GM13977 (cell line): ENCODE data around the gene ELAVL4.

Experiments used
- DNase-seq: peaks from one replicate; pipeline ENCODE4 v3.0.0; 2012; ENCODE audit warnings: low spot score
- CTCF ChIP-seq: IDR thresholded peaks from 2 replicates; pipeline ENCODE4 v1.5.1; 2012; ENCODE audit warnings: mild to moderate bottlenecking, control low read depth; ENCODE audit not compliant: insufficient read depth; ENCODE audit errors: extremely low read depth, missing control alignments
- in situ Hi-C: fragments of 300-500 bp; cut with MboI; formaldehyde crosslinking; loops from one replicate; pipeline ENCODE4 v1.12.0; 2022; ENCODE audit warnings: low sequenced_read_pairs, low pct_unique_long_range_greater_than_20kb, mixed read lengths, inconsistent platforms; ENCODE audit not compliant: unreplicated experiment

Gene ELAVL4

DNA sequence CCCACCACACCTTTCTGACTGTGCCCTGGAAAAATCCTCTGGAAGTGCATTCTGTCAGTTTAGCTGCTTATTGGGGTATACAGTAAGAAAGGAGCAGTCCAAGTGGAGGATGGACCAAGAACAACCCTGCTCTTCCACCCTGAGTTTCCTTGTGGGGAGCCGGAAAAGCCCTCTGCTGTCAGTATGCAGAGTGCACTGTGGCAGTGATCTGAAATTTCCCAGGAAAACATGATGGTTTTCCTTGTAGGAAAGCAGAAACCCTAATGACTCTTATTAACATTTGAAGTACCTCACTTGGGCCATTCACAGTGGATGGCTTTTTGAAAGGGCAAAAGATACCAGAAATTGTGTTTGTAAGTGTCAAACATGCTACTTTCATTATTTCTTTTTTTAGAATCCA lies 20.5 kb downstream of the ELAVL4 start:
- DNase-seq = no peak
- TF ChIP-seq CTCF = no peak
- in situ Hi-C loops = no loop called here

DNA sequence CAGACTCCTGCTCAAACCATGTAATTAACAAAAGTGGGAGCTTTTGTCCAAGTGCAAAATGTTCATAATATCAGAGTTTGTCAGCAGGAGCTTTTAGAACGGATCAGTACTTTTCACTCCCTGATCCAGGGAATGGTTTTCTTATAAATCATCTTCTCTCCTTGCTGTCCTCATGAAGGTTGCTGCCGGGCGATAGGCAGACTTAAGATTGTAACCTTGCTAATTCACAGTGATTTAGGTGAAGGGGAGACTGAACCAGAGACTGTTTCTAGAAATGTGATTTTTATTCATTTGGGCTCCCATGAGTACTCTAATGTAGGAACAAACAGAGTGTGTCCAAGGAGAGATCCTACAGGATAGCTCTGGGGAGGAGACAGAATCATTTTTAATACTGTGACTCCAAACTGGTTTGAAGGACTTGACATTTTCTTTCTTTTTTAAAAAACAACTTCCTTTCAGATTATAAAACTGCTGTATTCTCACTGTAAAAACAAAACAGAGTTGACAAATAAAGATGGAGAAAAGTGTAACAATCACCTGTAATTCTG lies 23.7 kb downstream of the ELAVL4 start:
- DNase-seq = no peak
- TF ChIP-seq CTCF = no peak
- in situ Hi-C loops = no loop called here

DNA sequence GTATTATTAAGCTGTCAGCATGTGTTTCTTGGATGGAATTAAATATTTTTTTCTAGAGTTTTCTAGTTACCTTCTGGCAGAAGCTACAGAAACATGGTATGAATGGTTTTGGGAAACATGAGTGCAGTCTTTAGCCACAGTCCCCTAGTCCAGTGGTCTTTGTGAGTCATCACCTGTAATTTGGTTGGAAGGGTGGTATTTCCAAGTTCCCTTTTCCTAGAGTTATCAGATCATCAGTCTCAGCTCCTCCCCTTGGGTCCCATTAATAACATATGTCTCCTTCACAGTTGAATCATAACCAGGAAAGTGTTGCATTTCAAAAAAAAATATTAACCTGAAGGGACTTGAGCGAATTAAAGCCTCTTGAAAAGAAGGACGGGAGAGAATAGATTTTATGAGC lies 27.0 kb downstream of the ELAVL4 start:
- no peak for DNase-seq
- in situ Hi-C loops = no loop called here
- no peak for TF ChIP-seq CTCF

DNA sequence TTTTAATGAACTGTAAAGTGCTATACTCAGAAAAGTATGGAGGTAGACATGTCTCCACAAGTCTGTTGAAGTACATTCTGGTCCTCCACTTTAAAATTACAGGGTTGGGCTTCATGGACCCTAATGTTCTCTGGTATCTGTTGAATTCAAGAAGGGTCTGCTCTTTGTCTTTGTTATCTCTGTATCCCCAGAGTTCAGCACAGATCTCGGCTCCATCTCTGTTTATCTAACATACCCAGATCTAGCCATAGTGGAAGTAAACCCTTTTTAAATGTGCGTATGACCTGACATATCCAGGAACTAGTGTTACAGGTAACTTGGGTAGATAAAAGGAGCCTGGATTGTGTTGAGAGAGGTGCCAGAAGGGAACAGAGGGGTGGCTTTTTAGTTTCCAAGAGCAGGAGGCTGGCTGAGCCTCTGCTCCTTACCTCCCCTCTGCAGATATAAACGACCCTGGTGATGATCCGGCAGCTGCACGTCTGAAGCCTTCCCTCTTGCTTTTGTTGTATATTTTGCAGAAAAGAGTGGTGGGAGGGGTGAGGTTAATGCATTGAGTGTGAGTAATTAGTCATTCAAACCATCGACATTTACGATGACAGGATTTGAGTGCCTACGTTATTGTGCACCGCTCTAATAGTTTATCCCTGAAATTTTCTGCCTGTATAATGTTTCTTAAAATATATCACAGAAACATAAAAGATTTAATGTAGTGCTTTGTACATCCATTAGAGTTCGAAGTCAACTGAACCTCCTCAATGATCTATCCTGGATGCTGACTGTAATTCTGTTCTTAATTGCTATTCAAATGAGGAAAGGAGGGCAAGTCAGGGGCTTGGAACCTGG lies 30.8 kb downstream of the ELAVL4 start:
- no peak for TF ChIP-seq CTCF
- in situ Hi-C loops = no loop called here
- DNase-seq = no peak

DNA sequence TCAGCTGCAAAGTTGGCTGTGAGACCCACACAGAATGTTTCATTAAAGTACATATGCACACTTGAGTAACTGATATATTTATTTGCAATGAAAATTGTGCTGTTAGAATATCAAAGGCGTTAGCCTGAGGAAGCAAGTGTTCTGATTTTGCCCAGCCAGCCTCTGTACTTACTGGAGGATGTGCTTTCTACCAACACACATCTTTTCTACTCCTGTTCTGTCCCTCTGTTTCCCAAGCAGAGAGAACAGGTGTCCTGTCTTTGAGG lies 31.4 kb downstream of the ELAVL4 start:
- in situ Hi-C loops = no loop called here
- DNase-seq = no peak
- TF ChIP-seq CTCF = no peak

DNA sequence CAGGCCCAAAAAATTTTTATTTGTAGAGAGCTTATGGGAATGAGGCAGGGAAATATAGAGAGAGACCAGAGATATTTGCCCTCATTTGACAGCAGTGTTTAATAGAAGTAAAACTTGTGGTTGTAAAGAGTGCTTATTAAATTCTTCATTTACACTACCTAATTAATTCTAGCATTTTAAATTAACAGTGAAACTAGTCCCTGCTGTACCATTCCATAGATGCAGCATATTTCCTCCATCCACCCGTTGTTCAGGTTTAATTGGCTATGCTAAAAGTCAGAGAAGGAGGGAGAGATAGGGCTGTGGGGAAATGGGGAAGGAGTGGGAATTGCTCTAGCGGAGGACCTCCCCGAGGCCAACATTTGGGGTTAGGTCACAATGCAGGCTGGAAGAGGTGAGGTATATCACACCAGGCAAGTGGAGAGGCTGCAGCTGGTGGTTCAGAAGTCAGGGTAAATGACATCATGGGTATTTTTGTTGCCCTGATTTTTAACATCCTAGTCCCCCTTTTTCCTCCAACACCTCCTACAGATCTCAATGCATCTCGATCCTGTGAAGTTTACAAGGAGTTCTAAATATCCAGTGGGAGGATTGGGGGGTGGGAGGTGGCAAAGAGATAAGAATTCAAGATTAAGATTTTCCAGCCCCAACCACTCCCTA lies 38.6 kb downstream of the ELAVL4 start:
- DNase-seq = no peak
- no peak for TF ChIP-seq CTCF
- in situ Hi-C loops = no loop called here
